GM23338 (cell line): Measurements from ENCODE around the gene CEP78.

Experiments used
- CREB1 ChIP-seq: fragments of 250-450 bp; sonication (Bioruptor Pico); IDR thresholded peaks from 2 replicates; pipeline ENCODE4 v1.5.0; 2020; ENCODE audit warnings: low read depth, mild to moderate bottlenecking, moderate library complexity
- CTCF ChIP-seq, 2 experiments: fragments of 200-600 bp in 1 of 2; sonication (generic) in 1 of 2; conservative IDR thresholded peaks; 2 replicates each; pipeline versions ENCODE4 v1.5.1 to v1.6.1; 2016 to 2017; ENCODE audit warnings: antibody characterized with exemption in 2 of 2, low read depth in 2 of 2, mild to moderate bottlenecking in 2 of 2, moderate library complexity in 1 of 2
- ETS1 ChIP-seq: IDR thresholded peaks from 2 replicates; pipeline ENCODE4 v1.6.1; 2016; ENCODE audit warnings: antibody characterized with exemption
- EZH2 ChIP-seq: fragments of 200-600 bp; sonication (generic); IDR thresholded peaks from one replicate; pipeline ENCODE4 v1.8.0; 2017; ENCODE audit warnings: antibody characterized with exemption, mild to moderate bottlenecking, low read depth; ENCODE audit not compliant: unreplicated experiment
- EZH2phosphoT487 ChIP-seq: fragments of 200-600 bp; sonication (generic); IDR thresholded peaks from one replicate; pipeline ENCODE4 v1.8.1; 2018; ENCODE audit warnings: antibody characterized with exemption; ENCODE audit not compliant: unreplicated experiment
- JUNB ChIP-seq: IDR thresholded peaks from one replicate; pipeline ENCODE4 v1.6.1; 2016; ENCODE audit warnings: antibody characterized with exemption; ENCODE audit not compliant: unreplicated experiment
- NANOG ChIP-seq: IDR thresholded peaks from 2 replicates; pipeline ENCODE4 v1.6.1; 2016; ENCODE audit warnings: antibody characterized with exemption, borderline replicate concordance
- POLR2AphosphoS5 ChIP-seq: IDR thresholded peaks from 2 replicates; pipeline ENCODE4 v1.6.1; 2016; ENCODE audit warnings: antibody characterized with exemption, low read depth
- REST ChIP-seq: IDR thresholded peaks from one replicate; pipeline ENCODE4 v1.6.1; 2018; ENCODE audit warnings: antibody characterized with exemption; ENCODE audit not compliant: unreplicated experiment
- STAT1 ChIP-seq: IDR thresholded peaks from one replicate; pipeline ENCODE4 v1.6.1; 2016; ENCODE audit warnings: antibody characterized with exemption; ENCODE audit not compliant: unreplicated experiment
- ZNF114 ChIP-seq: fragments of 250-450 bp; sonication (Bioruptor Pico); IDR thresholded peaks from 2 replicates; pipeline ENCODE4 v1.5.0; 2020; ENCODE audit warnings: mild to moderate bottlenecking, moderate library complexity
- ZNF331 ChIP-seq: fragments of 250-450 bp; sonication (Bioruptor Pico); IDR thresholded peaks from 2 replicates; pipeline ENCODE4 v1.5.0; 2020; ENCODE audit warnings: low read depth, mild to moderate bottlenecking, moderate library complexity
- ZNF462 ChIP-seq: fragments of 250-450 bp; sonication (Bioruptor Pico); IDR thresholded peaks from 2 replicates; pipeline ENCODE4 v1.5.0; 2020; ENCODE audit warnings: mild to moderate bottlenecking, moderate library complexity

GRCh38 chr9:78291240-78291925 lies 55.5 kb downstream of the CEP78 start:
- TF ChIP-seq CTCF (conservative IDR thresholded peaks at IDR 0.05; ENCODE audit: low read depth in 2 of 2) (no peak), EZH2 (no peak), CREB1 (no peak), POLR2AphosphoS5 (no peak), STAT1 (no peak), REST (no peak), EZH2phosphoT487 (no peak), ZNF331 (CRISPR knock-in tag) (no peak), ZNF114 (CRISPR knock-in tag) (no peak), JUNB (no peak), ZNF462 (no peak), ETS1 (no peak), NANOG (no peak)
